EH (cell line): ENCODE data around the gene DZANK1.
"Not testable (repeated sequence)": the region's sequence is repeated elsewhere in the genome, so short reads cannot be mapped to it uniquely, and the experiment has no call there.

Source experiments
- DNase-seq: peaks from one replicate; pipeline ENCODE4 v3.0.0-alpha.2; 2015; ENCODE audit warnings: low read depth

DZANK1 gene

GRCh38 chr20:18375551-18375950 lies 91.3 kb downstream of the DZANK1 start:
- DNase-seq = not testable (repeated sequence)

DNA sequence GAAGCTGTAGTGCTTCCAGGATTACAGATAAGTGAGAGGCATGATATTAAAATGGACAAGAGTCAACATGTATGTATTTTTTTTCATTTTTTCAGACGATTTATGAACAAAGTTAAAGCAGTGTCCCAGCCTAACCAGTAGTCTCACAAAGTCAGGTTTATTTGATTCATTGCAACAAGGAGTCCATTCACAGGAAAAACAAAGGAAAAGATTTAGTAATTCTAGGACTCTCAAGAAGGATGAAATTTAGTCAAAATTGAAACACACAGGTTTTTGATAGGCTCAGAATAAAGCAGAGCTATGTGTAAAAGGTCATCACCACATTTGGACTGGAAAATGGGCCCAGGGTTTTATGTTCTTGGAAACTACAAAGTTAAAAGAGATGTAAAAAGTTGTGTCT lies 94.5 kb downstream of the DZANK1 start:
- no peak for DNase-seq

- DNase-seq = no peak
These were observed 102.1 kb downstream of the DZANK1 start for GRCh38 chr20:18364768-18365167.

DNA sequence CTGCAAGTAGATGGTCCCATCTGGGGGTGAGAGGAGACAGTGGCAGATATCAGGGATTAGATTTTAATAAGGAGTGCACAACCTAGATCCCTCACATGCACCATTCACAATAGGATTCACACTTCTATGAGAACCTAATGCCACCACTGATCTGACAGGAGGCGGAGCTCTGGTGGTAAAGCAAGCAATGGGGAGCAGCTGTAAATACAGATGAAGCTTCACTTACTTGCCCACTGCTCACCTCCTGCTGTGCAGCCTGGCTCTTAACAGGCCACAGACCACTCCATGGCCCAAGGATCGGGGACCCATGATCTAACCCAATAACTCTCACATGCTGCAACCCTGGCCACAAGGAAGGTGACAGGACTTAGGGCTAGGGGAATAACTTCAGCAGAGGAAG lies 103.1 kb downstream of the DZANK1 start:
- DNase-seq = no peak

GRCh38 chr20:18362916-18363315 lies 103.9 kb downstream of the DZANK1 start:
- DNase-seq = no peak

DNA sequence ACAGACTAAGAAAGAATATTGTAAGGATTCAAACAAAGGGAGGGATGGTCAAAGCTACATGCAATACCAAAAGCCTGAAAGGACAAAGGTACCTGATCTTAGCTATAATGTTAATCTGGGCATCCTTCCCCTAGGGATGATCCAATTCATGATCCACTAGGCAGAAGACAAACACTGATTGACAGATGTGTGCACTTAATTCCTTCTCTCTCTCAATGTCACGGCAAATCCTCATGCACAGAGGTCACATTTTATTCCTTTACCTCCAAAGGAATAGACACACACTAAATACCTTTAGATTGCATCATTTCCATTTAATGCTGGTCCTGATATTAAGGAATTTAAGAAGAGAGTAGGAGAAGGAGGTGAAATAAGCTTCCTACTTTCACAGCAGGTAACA lies 105.2 kb downstream of the DZANK1 start:
- no peak for DNase-seq

GRCh38 chr20:18360635-18361034 lies 106.2 kb downstream of the DZANK1 start:
- no peak for DNase-seq

DNA sequence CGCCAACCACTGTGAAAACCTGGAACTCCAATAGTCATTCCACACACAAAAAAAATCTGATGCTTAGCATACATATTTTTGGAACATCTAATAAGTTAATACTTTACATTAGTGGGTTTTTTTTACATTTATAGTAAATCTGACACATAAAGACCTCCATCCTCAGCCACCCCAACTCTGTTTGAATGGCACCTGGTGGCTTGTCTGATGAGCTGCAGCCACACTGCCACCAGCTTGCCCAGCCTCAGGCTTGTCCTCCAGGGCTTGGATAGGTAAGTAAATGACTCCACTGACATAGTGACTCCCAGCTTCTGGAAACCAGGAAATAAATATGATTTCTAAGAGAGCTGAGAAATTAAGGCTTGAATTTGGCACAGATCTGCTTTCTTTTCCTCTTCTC lies 107.0 kb downstream of the DZANK1 start:
- no peak for DNase-seq

- not testable (repeated sequence) for DNase-seq
These were observed 117.1 kb downstream of the DZANK1 start for GRCh38 chr20:18349749-18350148.
